Upper lobe of left lung (tissue), 4 donors: ENCODE results near the gene KRTAP10-11.

Source experiments
- CTCF ChIP-seq, 6 experiments: fragments of 450-650 bp in 4 of 6; fragments of 200-600 bp in 2 of 6; sonication (generic) in 2 of 6; IDR thresholded peaks; one replicate each; pipeline ENCODE4 v1.5.1; 2016 to 2019; ENCODE audit warnings: antibody characterized with exemption in 6 of 6
- POLR2A ChIP-seq, 4 donors: fragments of 450-650 bp; IDR thresholded peaks; one replicate each; pipeline ENCODE4 v1.5.1; 2016 to 2017; ENCODE audit warnings: antibody characterized with exemption in 4 of 4, mild to moderate bottlenecking in 2 of 4
- POLR2AphosphoS5 ChIP-seq, 2 donors: sonication (generic); formaldehyde crosslinking; IDR thresholded peaks; one replicate each; pipeline ENCODE4 v1.5.1; 2017; ENCODE audit warnings: antibody characterized with exemption in 2 of 2

GRCh38 chr21:44639331-44639655 lies 6.9 kb upstream of the KRTAP10-11 start:
- no peak for TF ChIP-seq CTCF (IDR thresholded peaks at IDR 0.05)
- TF ChIP-seq POLR2A (IDR thresholded peaks at IDR 0.05) = no peak
- no peak for TF ChIP-seq POLR2AphosphoS5 (IDR thresholded peaks at IDR 0.05)
